Astrocyte (in vitro differentiated cells and primary cell): Measurements from ENCODE around the gene CARD14. TPM values are rescaled to one million over a fixed set of nuclear protein-coding genes. Genes with fewer than 3 reads are reported as not detected.

Experiments
- DNase-seq: peaks from one replicate; pipeline ENCODE4 v3.0.0-alpha.2; 2010; ENCODE audit warnings: low read depth
- FAIRE-seq: peaks from 2 replicates; lab custom pipeline; 2011; peaks lifted over from hg19 to GRCh38; lab: Jason Lieb, UNC
- H2AFZ ChIP-seq: 2 replicates; pipeline ENCODE4 v1.6.0; 2012; ENCODE audit warnings: low read depth, low read length, inconsistent platforms
- H3K27ac ChIP-seq: 2 replicates; pipeline ENCODE4 v1.5.1; 2011; ENCODE audit warnings: low read depth, low read length, inconsistent platforms
- H3K27me3 ChIP-seq: 2 replicates; pipeline ENCODE4 v1.6.0; 2011; ENCODE audit warnings: low read length, inconsistent platforms; ENCODE audit not compliant: insufficient read depth
- H3K36me3 ChIP-seq: 2 replicates; pipeline ENCODE4 v1.5.1; 2011; ENCODE audit warnings: low read length, inconsistent platforms; ENCODE audit not compliant: insufficient read depth
- H3K4me1 ChIP-seq: 2 replicates; pipeline ENCODE4 v1.5.1; 2011; ENCODE audit warnings: low read length, inconsistent platforms; ENCODE audit not compliant: insufficient read depth
- H3K4me2 ChIP-seq: 2 replicates; pipeline ENCODE4 v1.6.0; 2012; ENCODE audit warnings: low read length, inconsistent platforms
- H3K4me3 ChIP-seq: 2 replicates; pipeline ENCODE4 v1.5.1; 2011; ENCODE audit warnings: low read depth, mild to moderate bottlenecking, low read length, inconsistent platforms; ENCODE audit not compliant: insufficient read depth
- H3K79me2 ChIP-seq: 2 replicates; pipeline ENCODE4 v1.6.0; 2012; ENCODE audit warnings: mild to moderate bottlenecking, low read length, inconsistent platforms; ENCODE audit not compliant: insufficient read depth
- H3K9ac ChIP-seq: 2 replicates; pipeline ENCODE4 v1.6.0; 2012; ENCODE audit warnings: mild to moderate bottlenecking, low read length, inconsistent platforms
- H3K9me3 ChIP-seq: 2 replicates; pipeline ENCODE4 v1.5.1; 2012; ENCODE audit warnings: low read depth, mild to moderate bottlenecking, low read length, inconsistent platforms; ENCODE audit not compliant: insufficient read depth
- H4K20me1 ChIP-seq: 2 replicates; pipeline ENCODE4 v1.6.0; 2012; ENCODE audit warnings: low read length, inconsistent platforms; ENCODE audit not compliant: insufficient read depth
- H3K27ac Mint-ChIP-seq: one replicate; pipeline ENCODE4 v1.8.0; 2021; ENCODE audit warnings: mild to moderate bottlenecking, mixed read lengths; ENCODE audit not compliant: unreplicated experiment
- H3K27me3 Mint-ChIP-seq: one replicate; pipeline ENCODE4 v1.8.0; 2021; ENCODE audit warnings: low read depth, mixed read lengths; ENCODE audit not compliant: unreplicated experiment
- H3K36me3 Mint-ChIP-seq: one replicate; pipeline ENCODE4 v1.8.0; 2021; ENCODE audit warnings: low read depth, mixed read lengths; ENCODE audit not compliant: unreplicated experiment
- H3K4me1 Mint-ChIP-seq: one replicate; pipeline ENCODE4 v1.8.0; 2021; ENCODE audit warnings: low read depth, mixed read lengths; ENCODE audit not compliant: unreplicated experiment
- H3K4me3 Mint-ChIP-seq: one replicate; pipeline ENCODE4 v1.8.0; 2021; ENCODE audit warnings: mild to moderate bottlenecking, moderate library complexity, mixed read lengths; ENCODE audit not compliant: unreplicated experiment
- H3K9me3 Mint-ChIP-seq: one replicate; pipeline ENCODE4 v1.8.0; 2021; ENCODE audit warnings: mild to moderate bottlenecking, mixed read lengths; ENCODE audit not compliant: unreplicated experiment
- EZH2 ChIP-seq: IDR thresholded peaks from 2 replicates; pipeline ENCODE4 v1.6.1; 2012; ENCODE audit warnings: mild to moderate bottlenecking, low read length, inconsistent platforms; ENCODE audit not compliant: insufficient read depth
- total RNA-seq: library from RNA; stranded (reverse); gene quantifications from 2 replicates; pipeline ENCODE4 v1.2.1, GENCODE V29; 2021
- TF ChIP-seq, protein P1 (sequence below): IDR thresholded peaks from 2 replicates; pipeline ENCODE4 v1.5.1; 2011; ENCODE audit warnings: low read depth, mild to moderate bottlenecking, inconsistent platforms, low read length, moderate library complexity; ENCODE audit not compliant: insufficient read depth

Gene CARD14
- total RNA-seq, 1 donor from 2014 or later: not detected

DNA sequence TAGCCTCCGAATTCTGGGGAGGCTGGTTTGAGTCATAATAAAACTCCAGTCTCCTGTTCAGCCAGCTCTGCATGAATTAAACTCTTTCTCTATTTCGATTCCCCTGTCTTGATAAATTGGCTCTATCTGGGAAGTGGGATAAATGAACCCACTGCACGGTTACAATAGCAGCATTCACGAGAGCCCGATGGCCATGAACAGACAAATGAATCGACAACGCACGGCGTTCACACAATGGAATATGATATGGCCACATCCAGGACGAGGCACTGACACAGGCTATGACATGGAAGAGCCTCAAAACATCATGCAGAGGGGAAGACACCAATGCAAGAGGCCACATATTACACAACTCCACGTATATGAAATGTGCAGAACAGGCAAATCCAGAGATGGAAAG lies 5.6 kb upstream of the CARD14 start:
- Histone ChIP-seq H3K79me2 (no peaks in the 10 kb centered on the region), H3K4me1 (no peaks in the 10 kb centered on the region), H3K4me3 (no peak overlapping the region), H3K4me2 (no peak overlapping the region), H3K9me3 (no peaks in the 10 kb centered on the region), H3K27me3 (peaks cover 13% of the 10 kb centered on the region), H3K9ac (no peak overlapping the region), H4K20me1 (no peaks in the 10 kb centered on the region), H3K36me3 (no peaks in the 10 kb centered on the region), H3K27ac (no peak overlapping the region), H2AFZ (no peak overlapping the region)
- peaks cover 5% of the 10 kb centered on the region for H3K36me3 Mint-ChIP-seq
- DNase-seq (no peak), FAIRE-seq (no peak)
- H3K27me3 Mint-ChIP-seq: peaks cover 13% of the 10 kb centered on the region
- H3K9me3 Mint-ChIP-seq: peaks cover 2% of the 10 kb centered on the region
- TF ChIP-seq, protein P1, sequence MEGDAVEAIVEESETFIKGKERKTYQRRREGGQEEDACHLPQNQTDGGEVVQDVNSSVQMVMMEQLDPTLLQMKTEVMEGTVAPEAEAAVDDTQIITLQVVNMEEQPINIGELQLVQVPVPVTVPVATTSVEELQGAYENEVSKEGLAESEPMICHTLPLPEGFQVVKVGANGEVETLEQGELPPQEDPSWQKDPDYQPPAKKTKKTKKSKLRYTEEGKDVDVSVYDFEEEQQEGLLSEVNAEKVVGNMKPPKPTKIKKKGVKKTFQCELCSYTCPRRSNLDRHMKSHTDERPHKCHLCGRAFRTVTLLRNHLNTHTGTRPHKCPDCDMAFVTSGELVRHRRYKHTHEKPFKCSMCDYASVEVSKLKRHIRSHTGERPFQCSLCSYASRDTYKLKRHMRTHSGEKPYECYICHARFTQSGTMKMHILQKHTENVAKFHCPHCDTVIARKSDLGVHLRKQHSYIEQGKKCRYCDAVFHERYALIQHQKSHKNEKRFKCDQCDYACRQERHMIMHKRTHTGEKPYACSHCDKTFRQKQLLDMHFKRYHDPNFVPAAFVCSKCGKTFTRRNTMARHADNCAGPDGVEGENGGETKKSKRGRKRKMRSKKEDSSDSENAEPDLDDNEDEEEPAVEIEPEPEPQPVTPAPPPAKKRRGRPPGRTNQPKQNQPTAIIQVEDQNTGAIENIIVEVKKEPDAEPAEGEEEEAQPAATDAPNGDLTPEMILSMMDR: no peak
- no peak overlapping the region for H3K4me3 Mint-ChIP-seq
- no peak overlapping the region for H3K27ac Mint-ChIP-seq
- peaks cover 2% of the 10 kb centered on the region for H3K4me1 Mint-ChIP-seq

DNA sequence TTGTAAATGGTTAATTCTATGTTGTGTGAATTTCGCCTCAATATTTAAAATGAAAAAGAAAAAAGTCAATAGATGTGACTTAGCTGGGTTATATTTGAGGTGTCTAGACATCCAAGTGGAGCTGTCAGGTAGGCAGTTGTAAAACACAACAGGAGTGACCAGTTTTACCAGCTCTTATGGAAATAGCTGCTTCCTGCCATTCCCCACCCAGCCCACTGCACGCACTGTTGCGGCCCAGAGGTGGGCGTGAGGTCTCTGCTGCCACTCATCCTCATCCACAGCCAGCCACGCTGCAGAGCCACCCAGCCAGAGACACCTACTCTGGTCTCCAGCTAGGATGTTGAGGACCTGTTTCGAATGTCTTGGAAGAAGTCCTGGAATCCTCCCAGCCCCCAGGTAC lies 3.4 kb upstream of the CARD14 start:
- DNase-seq: no peak
- no peaks in the 10 kb centered on the region for H3K4me1 Mint-ChIP-seq

DNA sequence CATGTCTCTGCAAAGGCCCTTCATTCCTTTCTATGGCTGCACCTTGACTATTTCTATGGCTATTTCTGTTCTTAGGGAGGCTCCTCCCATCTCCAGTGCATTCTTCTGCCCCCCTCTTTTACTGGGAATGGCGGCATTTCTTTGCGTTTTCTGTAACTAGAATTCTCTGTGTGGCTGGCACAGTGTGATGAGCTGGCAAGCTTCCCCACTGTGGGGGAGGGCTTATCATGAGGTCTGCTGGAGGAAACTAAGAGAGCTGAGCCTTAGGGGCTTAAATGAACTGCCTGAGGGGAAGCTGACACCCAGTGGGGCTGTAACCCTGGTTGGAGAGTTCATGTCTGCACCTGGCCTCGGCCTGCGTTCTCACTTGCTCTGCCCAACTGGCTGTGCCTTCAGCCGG lies 1.5 kb upstream of the CARD14 start:
- Histone ChIP-seq H3K27ac (no peak overlapping the region), H3K36me3 (no peaks in the 10 kb centered on the region), H3K4me3 (no peak overlapping the region), H3K4me1 (no peaks in the 10 kb centered on the region), H3K27me3 (peaks cover 7% of the 10 kb centered on the region), H2AFZ (no peak overlapping the region), H3K4me2 (no peak overlapping the region), H4K20me1 (no peaks in the 10 kb centered on the region), H3K9ac (no peak overlapping the region), H3K9me3 (no peaks in the 10 kb centered on the region), H3K79me2 (no peaks in the 10 kb centered on the region)
- H3K9me3 Mint-ChIP-seq: peaks cover 7% of the 10 kb centered on the region
- no peak for FAIRE-seq
- TF ChIP-seq, protein P1: no peak
- no peak for TF ChIP-seq EZH2
- H3K4me1 Mint-ChIP-seq: no peaks in the 10 kb centered on the region
- no peak overlapping the region for H3K27ac Mint-ChIP-seq
- no peak for DNase-seq
- H3K36me3 Mint-ChIP-seq: peaks cover 5% of the 10 kb centered on the region
- H3K4me3 Mint-ChIP-seq: no peak overlapping the region
- H3K27me3 Mint-ChIP-seq: peaks cover 19% of the 10 kb centered on the region

More for the DNA sequence above, 3.4 kb upstream of the CARD14 start:
- Histone ChIP-seq H3K4me1 (no peaks in the 10 kb centered on the region), H3K9me3 (no peaks in the 10 kb centered on the region), H3K9ac (no peak overlapping the region), H3K27me3 (peaks cover 10% of the 10 kb centered on the region), H3K36me3 (no peaks in the 10 kb centered on the region), H3K27ac (no peak overlapping the region), H2AFZ (no peak overlapping the region), H3K4me2 (no peak overlapping the region), H3K79me2 (no peaks in the 10 kb centered on the region), H3K4me3 (no peak overlapping the region), H4K20me1 (no peaks in the 10 kb centered on the region)
- TF ChIP-seq, protein P1: no peak
- no peak for TF ChIP-seq EZH2
- Mint-ChIP-seq H3K9me3 (peaks cover 2% of the 10 kb centered on the region), H3K36me3 (peaks cover 5% of the 10 kb centered on the region), H3K27me3 (peaks cover 8% of the 10 kb centered on the region), H3K27ac (no peak overlapping the region), H3K4me3 (no peak overlapping the region)
- no peak for FAIRE-seq
